SU-DHL-6 (cell line): ENCODE results near the gene SMIM41.

Experiments used
- H2AFZ ChIP-seq: fragments of 200-600 bp; sonication (generic); 2 replicates; pipeline ENCODE4 v1.6.1; 2014; ENCODE audit warnings: low read depth, mild to moderate bottlenecking, moderate library complexity, mixed read lengths, antibody characterized with exemption, low read length; ENCODE audit not compliant: severe bottlenecking
- H3F3A ChIP-seq: fragments of 200-600 bp; shearing (Covaris generic); 2 replicates; pipeline ENCODE4 v1.6.0; 2016; ENCODE audit warnings: antibody characterized with exemption, mild to moderate bottlenecking; ENCODE audit not compliant: insufficient read depth
- H3K27ac ChIP-seq: fragments of 200-600 bp; sonication (generic); 2 replicates; pipeline ENCODE4 v1.5.1; 2016; ENCODE audit warnings: low read depth, mild to moderate bottlenecking, low read length, moderate library complexity, mixed read lengths
- H3K27me3 ChIP-seq: fragments of 200-600 bp; sonication (generic), shearing (Covaris generic); 2 replicates; pipeline ENCODE4 v1.6.0; 2014; ENCODE audit warnings: mild to moderate bottlenecking, low read length
- H3K36me3 ChIP-seq: fragments of 200-600 bp; sonication (generic); 2 replicates; pipeline ENCODE4 v1.6.1; 2014; ENCODE audit warnings: mild to moderate bottlenecking, low read length, mixed read lengths
- H3K4me2 ChIP-seq: fragments of 300-600, 200-600 bp; shearing (Covaris generic), sonication (generic); 2 replicates; pipeline ENCODE4 v1.6.0; 2014; ENCODE audit warnings: low read length, low read depth, mild to moderate bottlenecking; ENCODE audit not compliant: poor library complexity, severe bottlenecking
- H3K4me3 ChIP-seq: fragments of 200-600 bp; sonication (generic); 2 replicates; pipeline ENCODE4 v1.5.1; 2014; ENCODE audit warnings: antibody characterized with exemption, low read length, mild to moderate bottlenecking, mixed read lengths; ENCODE audit not compliant: insufficient read depth, poor library complexity, severe bottlenecking
- H3K79me2 ChIP-seq: fragments of 200-600 bp; sonication (generic); 2 replicates; pipeline ENCODE4 v1.6.1; 2014; ENCODE audit warnings: mild to moderate bottlenecking, low read length, moderate library complexity; ENCODE audit not compliant: insufficient read depth
- H3K9ac ChIP-seq: fragments of 200-600 bp; sonication (generic); 2 replicates; pipeline ENCODE4 v1.7.0; 2014; ENCODE audit warnings: mild to moderate bottlenecking, low read length
- H3K9me2 ChIP-seq: fragments of 200-600 bp; sonication (generic); replicated peaks from 2 replicates; pipeline ENCODE4 v1.6.1; 2014; ENCODE audit warnings: low read length; ENCODE audit not compliant: insufficient read depth
- H3K9me3 ChIP-seq: fragments of 200-600 bp; sonication (generic); 2 replicates; pipeline ENCODE4 v1.6.1; 2014; ENCODE audit warnings: low read length, mixed read lengths; ENCODE audit not compliant: insufficient read depth
- H4K20me1 ChIP-seq: fragments of 200-600 bp; sonication (generic); 2 replicates; pipeline ENCODE4 v1.6.1; 2014; ENCODE audit warnings: low read depth, mild to moderate bottlenecking, antibody characterized with exemption, low read length, moderate library complexity, mixed read lengths
- CTCF ChIP-seq: fragments of 200-600 bp; sonication (generic); IDR thresholded peaks from one replicate; pipeline ENCODE4 v1.5.1; 2017; ENCODE audit warnings: antibody characterized with exemption, mild to moderate bottlenecking, low read length, moderate library complexity; ENCODE audit not compliant: insufficient read depth, poor library complexity, severe bottlenecking
- EZH2phosphoT487 ChIP-seq: fragments of 200-600 bp; sonication (generic), shearing (Covaris generic); conservative IDR thresholded peaks from 2 replicates; pipeline ENCODE4 v1.6.1; 2018; ENCODE audit warnings: mild to moderate bottlenecking, antibody characterized with exemption, low read length, moderate library complexity, mixed read lengths

Gene SMIM41

GRCh38 chr12:52058631-52059361 is 20.7 kb upstream of the SMIM41 start:
- Histone ChIP-seq H2AFZ (no peak overlapping the region), H3K79me2 (no peaks in the 10 kb centered on the region), H3K27ac (no peak overlapping the region), H4K20me1 (no peaks in the 10 kb centered on the region), H3K4me3 (no peak overlapping the region), H3K27me3 (no peaks in the 10 kb centered on the region), H3K4me2 (no peak overlapping the region), H3K9me3 (no peaks in the 10 kb centered on the region), H3K9ac (no peak overlapping the region), H3K9me2 (no peaks in the 10 kb centered on the region), H3F3A (no peaks in the 10 kb centered on the region), H3K36me3 (no peaks in the 10 kb centered on the region)
- TF ChIP-seq EZH2phosphoT487 (no peak), CTCF (no peak)

- no peak overlapping the region for H3K9ac ChIP-seq
- no peaks in the 10 kb centered on the region for H3K27me3 ChIP-seq
- no peak overlapping the region for H2AFZ ChIP-seq
- H3K4me3 ChIP-seq: no peak overlapping the region
- H4K20me1 ChIP-seq: no peaks in the 10 kb centered on the region
- no peaks in the 10 kb centered on the region for H3K36me3 ChIP-seq
- TF ChIP-seq EZH2phosphoT487 (no peak), CTCF (no peak)
- no peaks in the 10 kb centered on the region for H3K9me3 ChIP-seq
- no peaks in the 10 kb centered on the region for H3K79me2 ChIP-seq
- no peak overlapping the region for H3K27ac ChIP-seq
- no peaks in the 10 kb centered on the region for H3K9me2 ChIP-seq
- no peak overlapping the region for H3K4me2 ChIP-seq
- H3F3A ChIP-seq: no peaks in the 10 kb centered on the region
Observed at GRCh38 chr12:52059582-52060497, 19.7 kb upstream of the SMIM41 start.

- Histone ChIP-seq H3K9me3 (no peaks in the 10 kb centered on the region), H3K4me3 (no peak overlapping the region), H4K20me1 (no peaks in the 10 kb centered on the region), H3K36me3 (no peaks in the 10 kb centered on the region), H2AFZ (no peak overlapping the region), H3K9ac (no peak overlapping the region), H3K27me3 (no peaks in the 10 kb centered on the region), H3K27ac (no peak overlapping the region), H3K79me2 (no peaks in the 10 kb centered on the region), H3K4me2 (no peak overlapping the region), H3K9me2 (no peaks in the 10 kb centered on the region), H3F3A (no peaks in the 10 kb centered on the region)
- TF ChIP-seq EZH2phosphoT487 (no peak), CTCF (no peak)
Observed at GRCh38 chr12:52060498-52061177, 18.9 kb upstream of the SMIM41 start.
